NCI-H2029 (cell line): ENCODE measurements around the gene NDUFS2.

ENCODE experiments used
- DNase-seq: peaks from one replicate; lab custom pipeline; 2025; lab: John Stamatoyannopoulos, UW

Gene NDUFS2

GRCh38 chr1:161196111-161196510, 6.1 kb upstream of the NDUFS2 start:
- DNase-seq, result no peak

GRCh38 chr1:161196521-161197451, 5.4 kb upstream of the NDUFS2 start:
- no peak for DNase-seq

GRCh38 chr1:161197560-161198193, 4.5 kb upstream of the NDUFS2 start:
- no peak for DNase-seq

GRCh38 chr1:161198194-161198896, 3.8 kb upstream of the NDUFS2 start:
- DNase-seq, result no peak

- no peak for DNase-seq
Measured at GRCh38 chr1:161198897-161199431, 3.2 kb upstream of the NDUFS2 start, which contains the start of gene ADAMTS4. ADAMTS4 (minus strand) TSS chr1:161199054; CDS start chr1:161198627, 427 bp downstream.

- no peak for DNase-seq
Measured at GRCh38 chr1:161199506-161200139, 2.5 kb upstream of the NDUFS2 start.

- no peak for DNase-seq
Measured at GRCh38 chr1:161200421-161200991, 1.7 kb upstream of the NDUFS2 start.

- DNase-seq, result no peak
Measured at GRCh38 chr1:161200992-161201835, 953 bp upstream of the NDUFS2 start.

- DNase-seq, result no peak
Measured at GRCh38 chr1:161206411-161207140, 4.4 kb downstream of the NDUFS2 start.

- no peak for DNase-seq
Measured at GRCh38 chr1:161207173-161207572, 5.0 kb downstream of the NDUFS2 start.

- peak; percentile 83 for DNase-seq
Measured at GRCh38 chr1:161209790-161210409, 7.7 kb downstream of the NDUFS2 start.

- no peak for DNase-seq
Measured at GRCh38 chr1:161214369-161214768, 12.2 kb downstream of the NDUFS2 start.

- no peak for DNase-seq
Measured at GRCh38 chr1:161215076-161215475, 12.9 kb downstream of the NDUFS2 start, which contains the start of gene FCER1G. FCER1G (plus strand) TSS chr1:161215295; CDS start chr1:161215322, 27 bp downstream.

GRCh38 chr1:161216945-161217712, 15.0 kb downstream of the NDUFS2 start:
- DNase-seq, result no peak

- DNase-seq, result no peak
Measured at GRCh38 chr1:161217831-161218230, 15.7 kb downstream of the NDUFS2 start.

- no peak for DNase-seq
Measured at GRCh38 chr1:161218301-161219077, 16.3 kb downstream of the NDUFS2 start.

GRCh38 chr1:161219078-161219892, 17.1 kb downstream of the NDUFS2 start:
- no peak for DNase-seq
